ENCODE data around the gene PIK3CD.

PIK3CD gene

DNA sequence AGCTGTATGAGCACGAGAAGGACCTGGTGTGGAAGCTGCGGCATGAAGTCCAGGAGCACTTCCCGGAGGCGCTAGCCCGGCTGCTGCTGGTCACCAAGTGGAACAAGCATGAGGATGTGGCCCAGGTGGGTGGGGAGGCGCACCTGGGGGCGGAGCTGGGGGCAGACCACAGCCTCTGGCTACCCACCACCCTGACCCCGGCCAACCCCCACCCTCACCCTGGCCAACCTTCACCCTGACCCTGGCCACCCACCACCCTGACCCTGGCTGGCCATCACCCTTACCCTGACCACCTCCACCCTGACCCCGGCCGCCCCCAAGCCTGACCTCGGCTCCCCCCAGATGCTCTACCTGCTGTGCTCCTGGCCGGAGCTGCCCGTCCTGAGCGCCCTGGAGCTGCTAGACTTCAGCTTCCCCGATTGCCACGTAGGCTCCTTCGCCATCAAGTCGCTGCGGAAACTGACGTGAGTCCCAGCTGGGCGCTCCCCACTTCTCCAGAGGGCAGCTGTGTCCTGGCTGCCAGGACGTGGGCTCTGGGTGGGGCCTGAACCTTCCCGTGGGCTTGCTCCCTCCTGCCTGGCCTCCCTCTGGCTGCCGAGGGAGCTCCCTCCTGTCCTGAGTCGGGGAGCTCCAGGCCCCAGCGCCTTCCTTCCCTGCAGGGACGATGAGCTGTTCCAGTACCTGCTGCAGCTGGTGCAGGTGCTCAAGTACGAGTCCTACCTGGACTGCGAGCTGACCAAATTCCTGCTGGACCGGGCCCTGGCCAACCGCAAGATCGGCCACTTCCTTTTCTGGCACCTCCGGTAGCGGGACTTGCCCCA lies 69.5 kb downstream of the PIK3CD start:
- no peak for DNase-seq

DNA sequence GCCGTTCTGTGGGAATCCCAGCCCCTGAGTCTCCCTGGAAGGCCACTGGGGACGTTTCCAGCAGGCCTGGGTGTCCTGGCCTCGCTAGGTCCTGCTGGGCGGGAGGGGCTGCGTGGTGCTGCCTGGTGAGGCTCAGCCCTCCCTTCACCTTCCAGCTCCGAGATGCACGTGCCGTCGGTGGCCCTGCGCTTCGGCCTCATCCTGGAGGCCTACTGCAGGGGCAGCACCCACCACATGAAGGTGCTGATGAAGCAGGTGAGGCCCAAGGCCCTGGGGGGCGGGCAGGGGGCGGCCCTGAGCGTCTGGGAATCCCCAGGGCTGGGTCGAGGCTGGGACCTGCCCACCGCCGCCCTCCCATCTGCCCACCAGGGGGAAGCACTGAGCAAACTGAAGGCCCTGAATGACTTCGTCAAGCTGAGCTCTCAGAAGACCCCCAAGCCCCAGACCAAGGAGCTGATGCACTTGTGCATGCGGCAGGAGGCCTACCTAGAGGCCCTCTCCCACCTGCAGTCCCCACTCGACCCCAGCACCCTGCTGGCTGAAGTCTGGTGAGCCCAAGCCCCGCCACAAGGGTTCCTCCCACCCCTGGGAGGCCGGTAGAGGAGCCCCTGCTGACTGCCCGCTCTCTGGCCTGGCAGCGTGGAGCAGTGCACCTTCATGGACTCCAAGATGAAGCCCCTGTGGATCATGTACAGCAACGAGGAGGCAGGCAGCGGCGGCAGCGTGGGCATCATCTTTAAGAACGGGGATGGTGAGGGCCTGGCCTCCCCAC lies 70.3 kb downstream of the PIK3CD start:
- peak; percentile 85 for DNase-seq

DNA sequence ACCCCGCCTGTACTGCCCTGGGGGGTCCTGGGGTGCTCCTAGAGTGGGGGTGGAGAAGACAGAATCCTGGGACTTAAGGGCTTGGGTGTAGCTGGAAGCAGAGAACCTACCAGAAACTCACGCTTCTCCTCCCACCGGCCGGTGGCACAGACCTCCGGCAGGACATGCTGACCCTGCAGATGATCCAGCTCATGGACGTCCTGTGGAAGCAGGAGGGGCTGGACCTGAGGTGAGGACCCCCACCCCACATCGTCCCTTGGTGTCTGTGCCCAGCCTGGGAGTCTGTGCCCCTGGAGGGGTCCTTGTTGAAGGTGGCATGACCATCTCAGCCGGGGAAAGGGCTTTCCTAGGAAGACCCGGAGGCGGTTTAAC lies 70.8 kb downstream of the PIK3CD start:
- DNase-seq = no peak

- DNase-seq = no peak
Observed at GRCh38 chr1:9723068-9723805, 71.7 kb downstream of the PIK3CD start.

- no peak for DNase-seq
Observed at GRCh38 chr1:9723926-9724325, 72.4 kb downstream of the PIK3CD start.

- peak; percentile 75 for DNase-seq
Observed at GRCh38 chr1:9724706-9725476, 73.4 kb downstream of the PIK3CD start.

GRCh38 chr1:9726406-9726805 lies 74.9 kb downstream of the PIK3CD start:
- DNase-seq = no peak

DNA sequence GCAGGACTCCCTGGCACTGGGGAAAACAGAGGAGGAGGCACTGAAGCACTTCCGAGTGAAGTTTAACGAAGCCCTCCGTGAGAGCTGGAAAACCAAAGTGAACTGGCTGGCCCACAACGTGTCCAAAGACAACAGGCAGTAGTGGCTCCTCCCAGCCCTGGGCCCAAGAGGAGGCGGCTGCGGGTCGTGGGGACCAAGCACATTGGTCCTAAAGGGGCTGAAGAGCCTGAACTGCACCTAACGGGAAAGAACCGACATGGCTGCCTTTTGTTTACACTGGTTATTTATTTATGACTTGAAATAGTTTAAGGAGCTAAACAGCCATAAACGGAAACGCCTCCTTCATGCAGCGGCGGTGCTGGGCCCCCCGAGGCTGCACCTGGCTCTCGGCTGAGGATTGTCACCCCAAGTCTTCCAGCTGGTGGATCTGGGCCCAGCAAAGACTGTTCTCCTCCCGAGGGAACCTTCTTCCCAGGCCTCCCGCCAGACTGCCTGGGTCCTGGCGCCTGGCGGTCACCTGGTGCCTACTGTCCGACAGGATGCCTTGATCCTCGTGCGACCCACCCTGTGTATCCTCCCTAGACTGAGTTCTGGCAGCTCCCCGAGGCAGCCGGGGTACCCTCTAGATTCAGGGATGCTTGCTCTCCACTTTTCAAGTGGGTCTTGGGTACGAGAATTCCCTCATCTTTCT lies 75.5 kb downstream of the PIK3CD start:
- no peak for DNase-seq

- DNase-seq = peak; percentile 64
Observed at GRCh38 chr1:9728451-9729295, 77.1 kb downstream of the PIK3CD start.

DNA sequence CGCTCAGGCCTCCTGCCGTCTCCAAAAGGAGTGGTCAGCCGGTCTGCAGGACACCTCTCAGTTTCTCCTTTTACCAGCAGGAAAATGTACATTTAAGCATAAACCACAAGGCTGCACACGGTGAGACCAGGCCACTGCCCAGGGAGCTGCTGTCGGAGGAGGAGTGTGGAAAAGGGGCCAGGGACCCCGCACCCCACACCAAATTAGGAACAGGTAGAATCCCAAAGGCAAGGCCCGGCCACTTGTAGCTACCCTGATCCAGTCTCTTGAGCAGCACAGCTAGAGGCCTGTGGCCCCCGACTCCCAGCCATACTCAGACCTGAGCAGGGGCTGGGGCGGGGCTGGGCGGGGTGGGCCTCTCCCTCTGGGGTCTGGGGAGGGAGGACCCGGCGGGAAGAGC lies 78.0 kb downstream of the PIK3CD start:
- DNase-seq = no peak

DNA sequence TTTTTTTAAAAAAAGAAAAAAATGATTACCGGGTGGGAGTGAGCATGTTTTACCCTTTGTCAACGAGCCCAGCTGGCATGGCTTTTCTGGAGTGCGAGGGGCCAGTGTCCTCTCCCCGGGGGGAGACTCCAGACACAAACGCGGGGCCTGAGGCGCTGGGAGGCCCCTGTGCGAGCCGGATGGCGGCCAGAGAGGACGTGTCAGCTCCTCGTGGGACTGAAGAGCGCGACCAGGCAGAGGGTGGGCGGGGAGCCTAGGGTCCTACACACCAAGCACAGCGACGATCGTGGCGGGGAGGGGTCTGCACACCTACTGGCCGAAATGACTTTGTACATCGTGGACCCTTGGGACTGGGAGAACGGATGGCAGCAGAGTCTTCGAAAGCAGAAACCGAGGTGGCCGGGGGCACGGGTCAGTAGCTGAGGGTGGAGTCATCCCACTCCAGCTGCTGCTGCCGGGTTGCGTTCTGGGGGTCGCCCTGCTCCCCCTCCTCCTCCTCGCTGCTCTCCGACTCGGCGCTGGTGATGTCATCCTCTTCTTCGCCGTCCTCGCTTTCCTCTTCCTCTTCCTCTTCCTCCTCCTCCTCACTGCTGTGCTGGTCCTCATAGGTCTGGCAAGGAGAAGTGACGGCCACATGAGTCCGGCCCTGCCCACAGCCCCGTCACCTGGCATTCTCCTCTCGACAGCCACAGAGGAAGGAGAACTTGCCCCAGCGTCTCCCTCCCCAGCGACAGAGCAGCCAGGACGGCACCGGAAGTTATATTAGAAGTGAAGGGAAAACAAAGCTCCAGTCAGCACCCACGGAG lies 78.8 kb downstream of the PIK3CD start:
- no peak for DNase-seq

DNA sequence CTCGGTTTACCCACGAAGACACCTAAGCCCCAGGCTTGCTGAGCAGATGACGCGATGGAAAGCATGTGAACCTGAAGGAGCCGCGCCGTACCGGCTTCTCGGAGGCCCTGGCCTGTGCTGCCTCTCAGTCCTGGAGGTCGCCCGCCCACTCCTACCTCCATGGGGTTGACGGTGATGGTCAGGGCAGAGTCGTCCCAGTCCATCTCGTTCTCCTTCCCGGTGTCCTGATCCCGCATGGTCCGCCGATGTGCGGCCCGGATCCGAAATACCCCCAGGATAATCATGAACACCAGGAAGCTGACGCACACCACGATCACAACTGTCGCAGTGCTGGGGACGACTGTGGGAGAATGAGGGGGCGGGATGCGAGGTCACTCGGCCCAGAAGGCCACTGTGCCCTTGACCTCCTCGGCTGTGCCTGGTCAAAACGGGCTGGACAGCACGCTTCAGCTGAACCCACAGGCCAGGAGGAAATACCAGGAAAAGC lies 79.6 kb downstream of the PIK3CD start:
- no peak for DNase-seq

- DNase-seq = no peak
Observed at GRCh38 chr1:9731561-9731960, 80.0 kb downstream of the PIK3CD start.

- no peak for DNase-seq
Observed at GRCh38 chr1:9732123-9732971, 80.8 kb downstream of the PIK3CD start.

GRCh38 chr1:9733160-9733789 lies 81.7 kb downstream of the PIK3CD start:
- no peak for DNase-seq

GRCh38 chr1:9735800-9736199 lies 84.3 kb downstream of the PIK3CD start:
- DNase-seq = no peak

DNA sequence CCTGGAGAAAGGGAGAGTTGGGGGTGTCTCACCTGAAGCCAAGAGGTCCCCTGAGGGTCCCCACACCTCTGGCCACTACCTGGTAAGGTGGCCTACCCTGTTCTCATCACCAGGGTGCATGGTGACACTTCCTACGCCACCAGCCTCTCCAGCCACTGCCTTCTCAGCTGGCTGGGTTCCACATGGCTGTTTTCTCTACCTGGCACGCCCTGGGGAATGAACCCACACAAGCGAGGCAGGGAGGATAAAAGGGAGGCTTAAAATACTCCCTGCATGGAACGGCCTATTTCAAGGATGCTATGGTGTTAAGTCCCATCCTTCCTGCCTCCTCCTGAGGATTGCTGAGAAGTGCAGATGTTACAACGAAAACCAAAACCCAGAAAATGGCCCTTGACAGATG lies 84.7 kb downstream of the PIK3CD start:
- no peak for DNase-seq

GRCh38 chr1:9737057-9737456 lies 85.5 kb downstream of the PIK3CD start:
- DNase-seq = no peak

- no peak for DNase-seq
Observed at GRCh38 chr1:9737671-9738070, 86.1 kb downstream of the PIK3CD start.
